HepG2 (cell line): ENCODE results near the gene FGF18. TPM values are rescaled to one million over a fixed set of nuclear protein-coding genes. Genes with fewer than 3 reads are reported as not detected.
A peak's percentile ranks its signal among the peaks of the same experiment; 100 is the strongest.

Experiments used
- ATAC-seq: fragments of 200-7000 bp; cut with Tn5 transposase; 3 replicates; pipeline ENCODE4 v1.9.1; 2020; ENCODE audit warnings: mild to moderate bottlenecking, moderate library complexity
- BruUV-seq: library from RNA; stranded (reverse); fragments of 400-500 nt; replicated peaks from 2 replicates; lab custom pipeline; 2021; lab: Mats Ljungman, UMichigan
- CTCF ChIA-PET: fragments of 300-600 bp; formaldehyde crosslinking; extraction: SDS; loops from one replicate; lab custom pipeline; 2021; ENCODE audit warnings: low total read pairs, inconsistent platforms, low intra/inter-chr PET ratio; lab: Yijun Ruan, JAX
- POLR2A ChIA-PET: fragments of 350-600 bp; sonication (Branson Sonifier 250); formaldehyde crosslinking; loops from one replicate; lab custom pipeline; 2020; ENCODE audit warnings: antibody characterized with exemption, inconsistent platforms; lab: Yijun Ruan, JAX
- DNase-seq: peaks from one replicate; pipeline ENCODE4 v3.0.0-alpha.2; 2015; ENCODE audit warnings: low spot score
- FAIRE-seq: peaks from 3 replicates; lab custom pipeline; 2011; peaks lifted over from hg19 to GRCh38; lab: Jason Lieb, UNC
- H2AFZ ChIP-seq: one replicate; pipeline ENCODE4 v1.6.1; 2011; ENCODE audit warnings: low read length, inconsistent platforms
- H3K27ac ChIP-seq: fragments of 300-600 bp; 3 replicates; pipeline ENCODE4 v1.8.0; 2011; ENCODE audit warnings: mixed run types, mild to moderate bottlenecking, mixed read lengths, low read length, inconsistent platforms; ENCODE audit not compliant: insufficient read depth; ENCODE audit errors: extremely low read length
- H3K27me3 ChIP-seq, 2 experiments: fragments of 200-600 bp in 1 of 2; 2 replicates in 1 of 2; 3 replicates in 1 of 2; pipeline versions ENCODE4 v1.6.0 to v1.8.0; 2011; ENCODE audit warnings: low read length in 2 of 2, mild to moderate bottlenecking in 2 of 2, moderate library complexity in 2 of 2, inconsistent platforms in 1 of 2; ENCODE audit not compliant: insufficient read depth in 2 of 2, control insufficient read depth in 1 of 2
- H3K36me3 ChIP-seq, 2 experiments: fragments of 200-600 bp in 1 of 2; replicated peaks in 1 of 2; 2 replicates in 1 of 2; 3 replicates in 1 of 2; pipeline versions ENCODE4 v1.5.1 to v1.8.0; 2011; ENCODE audit warnings: low read length in 2 of 2, inconsistent platforms in 1 of 2; ENCODE audit not compliant: insufficient read depth in 2 of 2, control insufficient read depth in 1 of 2
- H3K4me1 ChIP-seq: 2 replicates; pipeline ENCODE4 v1.5.1; 2012; ENCODE audit warnings: low read length, inconsistent platforms; ENCODE audit not compliant: insufficient read depth
- H3K4me2 ChIP-seq: 2 replicates; pipeline ENCODE4 v1.6.0; 2011; ENCODE audit warnings: low read depth, low read length, inconsistent platforms
- H3K4me3 ChIP-seq, 3 experiments: fragments of 200-600 bp in 1 of 3; sonication (generic), shearing (Covaris generic) in 1 of 3; replicated peaks in 1 of 3; 2 replicates each; pipeline ENCODE4 v1.5.1; 2011 to 2016; ENCODE audit warnings: low read length in 3 of 3, inconsistent platforms in 2 of 3, low read depth in 2 of 3, mild to moderate bottlenecking in 2 of 3, control low read depth in 1 of 3, mixed read lengths in 1 of 3; ENCODE audit not compliant: insufficient read depth in 1 of 3
- H3K79me2 ChIP-seq: one replicate; pipeline ENCODE4 v1.6.1; 2011; ENCODE audit warnings: low read length, inconsistent platforms; ENCODE audit not compliant: insufficient read depth
- H3K9ac ChIP-seq: 2 replicates; pipeline ENCODE4 v1.6.0; 2011; ENCODE audit warnings: mild to moderate bottlenecking, low read depth, low read length, inconsistent platforms; ENCODE audit not compliant: insufficient read depth
- H3K9me3 ChIP-seq: 2 replicates; pipeline ENCODE4 v1.5.1; 2012; ENCODE audit warnings: mild to moderate bottlenecking, low read length
- H4K20me1 ChIP-seq: 2 replicates; pipeline ENCODE4 v1.6.0; 2011; ENCODE audit warnings: inconsistent platforms, mild to moderate bottlenecking, low read length, moderate library complexity; ENCODE audit not compliant: insufficient read depth
- EZH2 ChIP-seq: conservative IDR thresholded peaks from 2 replicates; pipeline ENCODE4 v1.6.1; 2012; ENCODE audit warnings: mild to moderate bottlenecking, low read depth, low read length, moderate library complexity
- KAT7 ChIP-seq: IDR thresholded peaks from 2 replicates; pipeline ENCODE4 v1.6.1; 2018; ENCODE audit warnings: borderline replicate concordance, missing compliant biosample characterization
- KDM5A ChIP-seq: fragments of 200-600 bp; sonication (generic); IDR thresholded peaks from 2 replicates; pipeline ENCODE4 v1.7.0; 2018; ENCODE audit warnings: antibody characterized with exemption, mild to moderate bottlenecking, low read length, borderline replicate concordance
- MED1 ChIP-seq: sonication (generic); formaldehyde crosslinking; IDR thresholded peaks from 2 replicates; pipeline ENCODE4 v1.4.0; 2020; ENCODE audit warnings: missing genetic modification reagents
- MNT ChIP-seq: fragments of 450-650 bp; IDR thresholded peaks from 2 replicates; pipeline ENCODE4 v1.6.1; 2016
- MTERF4 ChIP-seq: sonication (generic); formaldehyde crosslinking; IDR thresholded peaks from 2 replicates; pipeline ENCODE4 v1.8.0; 2023; ENCODE audit warnings: mild to moderate bottlenecking, missing genetic modification reagents
- NR2F2 ChIP-seq: IDR thresholded peaks from 2 replicates; pipeline ENCODE4 v1.6.1; 2012; ENCODE audit warnings: low read depth, inconsistent platforms, borderline replicate concordance
- PHF20 ChIP-seq: sonication (generic); formaldehyde crosslinking; IDR thresholded peaks from 2 replicates; pipeline ENCODE4 v1.5.0; 2020; ENCODE audit warnings: mild to moderate bottlenecking, missing genetic modification reagents
- RARA ChIP-seq: IDR thresholded peaks from 2 replicates; pipeline ENCODE4 v1.6.1; 2016; ENCODE audit warnings: missing genetic modification reagents, missing compliant biosample characterization
- SIX4 ChIP-seq: sonication (generic); formaldehyde crosslinking; IDR thresholded peaks from 2 replicates; pipeline ENCODE4 v1.4.0; 2020; ENCODE audit warnings: missing genetic modification reagents
- ZNF350 ChIP-seq: sonication (generic); formaldehyde crosslinking; IDR thresholded peaks from 2 replicates; pipeline ENCODE4 v1.4.0; 2020; ENCODE audit warnings: mild to moderate bottlenecking, low read depth, missing genetic modification reagents, borderline replicate concordance
- ZNF367 ChIP-seq: sonication (generic); formaldehyde crosslinking; IDR thresholded peaks from 2 replicates; pipeline ENCODE4 v1.4.0; 2020; ENCODE audit warnings: missing genetic modification reagents, borderline replicate concordance
- ZNF430 ChIP-seq: sonication (generic); formaldehyde crosslinking; IDR thresholded peaks from 2 replicates; pipeline ENCODE4 v1.9.0; 2021; ENCODE audit warnings: mild to moderate bottlenecking, missing genetic modification reagents
- ZNF556 ChIP-seq: sonication (generic); formaldehyde crosslinking; IDR thresholded peaks from 2 replicates; pipeline ENCODE4 v1.4.0; 2020; ENCODE audit warnings: mild to moderate bottlenecking, missing genetic modification reagents, borderline replicate concordance
- ZNF670 ChIP-seq: sonication (generic); formaldehyde crosslinking; IDR thresholded peaks from 2 replicates; pipeline ENCODE4 v1.8.0; 2022; ENCODE audit warnings: mild to moderate bottlenecking, missing genetic modification reagents, borderline replicate concordance
- ZNF879 ChIP-seq: sonication (generic); formaldehyde crosslinking; IDR thresholded peaks from 2 replicates; pipeline ENCODE4 v1.8.1; 2023; ENCODE audit warnings: missing genetic modification reagents
- WGBS: methylation state at CpG from one replicate; pipeline ENCODE4 v1.1.6; 2017; ENCODE audit warnings: low lambda C conversion rate; 5-methylcytosine and 5-hydroxymethylcytosine counted together
- in situ Hi-C: cut with HindIII; loops from 2 replicates; pipeline ENCODE4 v1.10.0; 2017; ENCODE audit warnings: low pct_unique_long_range_greater_than_20kb; ENCODE audit not compliant: extremely low pct_ligation_motif_present
- intact Hi-C: fragments of 100-400 bp; cut with micrococcal nuclease; formaldehyde crosslinking; loops from one replicate; pipeline ENCODE4 v1.10.0; 2022; ENCODE audit not compliant: unreplicated experiment
- polyA plus RNA-seq, 8 experiments: library from polyadenylated mRNA; depleted of rRNA in 3 of 8; stranded (reverse) in 7 of 8; unstranded in 1 of 8; fragments of >200 nt; fragmentation: Illumina TruSeq in 4 of 8; extraction: Trizol in 4 of 8; gene quantifications; 2 replicates each; pipeline versions ENCODE4 v1.2.1 to v1.2.3, GENCODE V29; 2011 to 2016; ENCODE audit warnings: low read depth in 4 of 8, missing spikeins in 1 of 8, mixed read lengths in 1 of 8; ENCODE audit not compliant: insufficient read depth in 1 of 8
- total RNA-seq, 5 experiments: library from RNA; depleted of rRNA; stranded (reverse); fragments of >200 nt; fragmentation: Illumina TruSeq; extraction: Trizol; gene quantifications; 2 replicates each; pipeline ENCODE4 v1.2.3, GENCODE V29; 2016; ENCODE audit warnings: low read depth in 1 of 5

Gene FGF18
- total and polyA plus RNA-seq, 2 of the 13 experiments (the other 11 are each of a cell fraction or from before 2014, with no cell fraction given): not detected

- in situ Hi-C loops: no loop called here
- H3K9ac ChIP-seq: no peak overlapping the region
- no peaks in the 10 kb centered on the region for H3K36me3 ChIP-seq
- peak; percentile 31; the same call in 2 of the 3 replicates for ATAC-seq
- DNase-seq: no peak
- FAIRE-seq: no peak
- intact Hi-C loops: no loop called here
- no peak overlapping the region for H2AFZ ChIP-seq
- H3K4me1 ChIP-seq: no peaks in the 10 kb centered on the region
- 63% methylated on average over 7 of the region's 13 CpGs for WGBS
- H3K27me3 ChIP-seq: peaks cover 0 to 4% of the 10 kb centered on the region in 2 experiments; a peak in 2 of 5 replicates
- TF ChIP-seq ZNF879 (no peak), ZNF556 (CRISPR knock-in tag) (no peak), MNT (peak; percentile 45)
- H3K27ac ChIP-seq: no peak overlapping the region
- H3K4me2 ChIP-seq: no peak overlapping the region
- no TSS peak for BruUV-seq
- no peaks in the 10 kb centered on the region for H4K20me1 ChIP-seq
- H3K79me2 ChIP-seq: no peaks in the 10 kb centered on the region
- ChIA-PET CTCF (no interaction called here), POLR2A (no interaction called here)
- H3K9me3 ChIP-seq: no peaks in the 10 kb centered on the region
- H3K4me3 ChIP-seq: no peak overlapping the region
Observed at GRCh38 chr5:171371326-171371725, 48.1 kb upstream of the FGF18 start.

- DNase-seq (no peak), FAIRE-seq (no peak), ATAC-seq (no peak)
- H3K36me3 ChIP-seq: no peaks in the 10 kb centered on the region
- CTCF ChIA-PET: no interaction called here
- in situ Hi-C loops: no loop called here
- no peak overlapping the region for H3K9ac ChIP-seq
- no peak overlapping the region for H3K27ac ChIP-seq
- H3K27me3 ChIP-seq: peaks cover 0 to 4% of the 10 kb centered on the region in 2 experiments; a peak in 1 of 5 replicates
- WGBS: 67% methylated on average over 7 of the region's 7 CpGs
- H3K9me3 ChIP-seq: no peaks in the 10 kb centered on the region
- H2AFZ ChIP-seq: no peak overlapping the region
- H3K4me3 ChIP-seq: no peak overlapping the region
- POLR2A ChIA-PET: no interaction called here
- no peak overlapping the region for H3K4me2 ChIP-seq
- H3K79me2 ChIP-seq: no peaks in the 10 kb centered on the region
- intact Hi-C loops: no loop called here
- no peaks in the 10 kb centered on the region for H4K20me1 ChIP-seq
- H3K4me1 ChIP-seq: no peaks in the 10 kb centered on the region
- no TSS peak for BruUV-seq
- no peak for TF ChIP-seq KDM5A
- no peak for TF ChIP-seq MED1 (CRISPR knock-in tag)
- no peak for TF ChIP-seq EZH2
- no peak for TF ChIP-seq SIX4
- no peak for TF ChIP-seq ZNF350 (CRISPR knock-in tag)
- no peak for TF ChIP-seq NR2F2
- TF ChIP-seq ZNF430: no peak
- TF ChIP-seq MTERF4 (CRISPR knock-in tag): no peak
- TF ChIP-seq ZNF670 (CRISPR knock-in tag): no peak
- TF ChIP-seq KAT7 (CRISPR knock-in tag): no peak
- TF ChIP-seq ZNF367 (CRISPR knock-in tag): no peak
- no peak for TF ChIP-seq RARA (CRISPR knock-in tag)
- no peak for TF ChIP-seq PHF20 (CRISPR knock-in tag)
Observed at GRCh38 chr5:171379961-171380360, 39.5 kb upstream of the FGF18 start.
